HG02840 (cell line): ENCODE measurements around the gene AHCYL1.
"Not testable (repeated sequence)": the region's sequence is repeated elsewhere in the genome, so short reads cannot be mapped to it uniquely, and the experiment has no call there.

ENCODE experiments used
- ATAC-seq: cut with Tn5 transposase; IDR thresholded peaks from one replicate; pipeline ENCODE4 v1.9.1; 2021; ENCODE audit warnings: mild to moderate bottlenecking, moderate library complexity, moderate number of reproducible peaks; ENCODE audit not compliant: unreplicated experiment, low FRiP score

The AHCYL1 gene

DNA sequence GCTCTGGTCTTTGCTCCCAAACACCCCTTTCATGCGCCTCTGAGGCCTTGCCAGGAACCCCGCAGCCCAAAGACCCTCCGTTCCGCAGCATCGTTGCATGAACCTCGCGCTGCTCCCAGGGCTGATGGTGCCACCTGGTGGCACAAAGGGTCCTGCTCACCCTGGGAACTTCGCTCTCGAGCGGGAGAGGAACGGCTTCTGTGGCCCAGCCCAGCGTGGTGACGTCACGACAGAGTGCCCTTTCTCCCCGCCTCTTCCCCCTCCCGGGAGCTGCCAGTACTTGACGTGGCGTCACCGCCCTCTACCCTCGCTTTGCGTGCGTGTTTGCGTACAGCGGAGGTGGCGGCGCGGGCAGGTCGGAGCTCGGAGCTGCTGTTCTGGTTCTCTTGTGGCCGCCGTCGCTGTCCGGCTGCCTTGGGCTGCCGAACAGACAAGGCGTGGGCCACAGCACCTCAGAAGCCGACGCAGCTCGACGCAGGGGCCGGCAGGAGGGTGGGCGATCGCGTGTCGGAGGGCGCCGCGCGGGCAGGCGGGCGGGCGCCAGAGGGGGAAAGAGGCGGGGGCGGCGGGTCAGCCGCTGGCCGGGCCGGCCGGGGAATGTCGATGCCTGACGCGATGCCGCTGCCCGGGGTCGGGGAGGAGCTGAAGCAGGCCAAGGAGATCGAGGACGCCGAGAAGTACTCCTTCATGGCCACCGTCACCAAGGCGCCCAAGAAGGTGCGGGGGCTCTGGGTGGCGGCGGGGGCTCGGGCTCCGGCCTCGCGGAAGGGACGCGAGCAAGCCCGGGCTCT is at the start of gene AHCYL1:
Gene AHCYL1, plus strand, starts transcription at position 310 of the 791 bp plus-strand sequence. Its CDS starts 288 bp downstream, at position 598.
- peak; percentile 94 for ATAC-seq

DNA sequence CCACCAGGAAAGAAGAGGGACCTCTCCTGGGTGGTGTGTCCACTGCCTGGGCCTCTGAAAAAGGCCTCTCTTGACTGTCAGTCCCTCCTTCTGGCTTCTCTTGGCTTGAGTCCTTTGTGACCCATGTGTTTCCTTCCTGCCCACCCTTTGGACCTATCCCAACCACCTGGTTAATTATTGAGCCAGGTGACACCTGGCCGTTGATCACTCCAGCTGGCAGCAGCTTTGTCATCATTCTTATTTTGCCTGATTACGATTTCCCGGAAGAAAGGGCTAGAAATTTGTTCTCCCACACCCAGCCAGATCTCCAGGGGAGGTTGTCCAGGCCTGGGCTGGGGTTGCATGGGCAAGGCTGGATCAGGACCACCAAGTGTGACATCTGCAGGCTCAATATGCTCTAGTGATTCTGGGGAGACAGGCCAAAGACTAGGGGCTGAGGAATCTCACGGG is 49.1 kb upstream of the AHCYL1 start:
- ATAC-seq = no peak

DNA sequence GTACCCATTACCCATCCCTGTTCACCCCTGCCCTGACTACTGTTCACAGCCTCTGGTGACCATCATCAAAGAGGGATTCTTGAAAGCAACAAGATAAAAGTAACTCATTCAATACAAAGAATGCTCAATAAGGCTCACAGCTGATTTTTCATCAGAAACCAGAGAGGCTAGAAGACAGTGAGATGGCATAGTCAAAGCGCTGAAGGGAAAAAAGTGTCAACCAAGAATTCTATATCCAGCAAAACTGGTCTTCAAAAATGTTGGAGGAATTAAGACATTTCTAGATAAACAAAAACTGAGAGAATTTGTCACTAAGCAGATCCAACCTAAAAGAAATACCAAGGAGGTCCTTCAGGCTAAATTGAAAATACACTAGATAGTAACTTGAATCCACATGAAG is 46.8 kb upstream of the AHCYL1 start:
- no peak for ATAC-seq

GRCh38 chr1:109938556-109938955 is 46.0 kb upstream of the AHCYL1 start:
- no peak for ATAC-seq

DNA sequence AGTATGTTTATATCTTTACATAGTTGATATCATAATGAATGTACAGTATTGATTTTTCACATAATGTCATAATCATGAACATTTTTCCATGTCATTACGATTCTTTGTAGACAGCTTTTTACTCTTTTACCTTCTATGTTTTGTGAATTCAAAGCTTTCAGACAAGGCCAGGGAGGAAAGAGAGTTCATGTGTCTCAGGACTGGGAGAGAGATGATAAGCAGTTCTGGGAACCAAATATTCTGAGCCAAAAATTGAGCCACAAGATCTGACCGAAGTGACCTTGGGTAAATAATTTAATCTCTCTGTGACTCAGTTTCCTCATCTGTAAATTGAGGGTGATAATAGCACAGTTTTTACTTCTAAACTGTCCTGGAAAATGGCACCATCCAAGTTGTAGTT is 42.1 kb upstream of the AHCYL1 start:
- ATAC-seq = no peak

GRCh38 chr1:109944541-109944940 is 40.0 kb upstream of the AHCYL1 start:
- ATAC-seq = no peak

DNA sequence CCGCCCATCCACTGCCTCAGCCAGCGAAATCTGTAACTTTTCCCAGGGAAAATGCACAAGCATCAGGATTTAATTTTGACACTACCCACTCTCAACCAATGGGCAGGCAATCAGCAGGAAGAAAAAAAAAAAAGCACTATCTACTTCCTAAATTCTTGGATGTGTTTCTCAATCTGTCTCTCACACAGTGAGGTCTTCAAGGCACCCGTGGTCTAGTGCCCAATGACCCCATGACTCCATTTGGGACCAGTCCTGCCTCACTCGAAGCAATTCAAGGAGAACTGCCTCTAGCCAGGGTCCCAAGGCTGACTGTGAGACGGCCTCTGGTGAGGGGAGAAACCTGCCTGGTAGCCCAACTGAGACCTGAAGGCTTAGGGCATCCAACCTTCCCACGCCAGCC is 38.1 kb upstream of the AHCYL1 start:
- no peak for ATAC-seq

- ATAC-seq = no peak
These were observed 36.8 kb upstream of the AHCYL1 start for GRCh38 chr1:109947582-109948284.

GRCh38 chr1:109948285-109948630 is 36.3 kb upstream of the AHCYL1 start:
- ATAC-seq = no peak

DNA sequence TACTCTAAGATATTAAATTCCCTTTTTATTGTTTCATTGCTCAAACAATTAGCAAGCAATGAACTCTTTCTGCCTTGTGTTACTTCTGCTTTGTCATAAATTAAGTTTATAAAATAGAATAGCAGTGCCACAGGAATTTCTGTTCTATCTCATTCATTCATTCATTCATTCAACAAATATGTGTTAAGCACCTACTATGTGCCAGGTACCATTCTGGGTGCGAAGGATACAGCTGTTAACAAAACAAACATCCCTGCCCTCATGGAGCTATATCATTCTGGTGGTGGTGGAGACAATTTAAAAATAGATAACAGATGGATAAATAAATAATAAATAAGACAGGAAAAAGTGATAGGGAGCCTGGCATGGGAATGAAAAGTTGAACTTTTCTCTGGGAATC is 34.5 kb upstream of the AHCYL1 start:
- no peak for ATAC-seq

DNA sequence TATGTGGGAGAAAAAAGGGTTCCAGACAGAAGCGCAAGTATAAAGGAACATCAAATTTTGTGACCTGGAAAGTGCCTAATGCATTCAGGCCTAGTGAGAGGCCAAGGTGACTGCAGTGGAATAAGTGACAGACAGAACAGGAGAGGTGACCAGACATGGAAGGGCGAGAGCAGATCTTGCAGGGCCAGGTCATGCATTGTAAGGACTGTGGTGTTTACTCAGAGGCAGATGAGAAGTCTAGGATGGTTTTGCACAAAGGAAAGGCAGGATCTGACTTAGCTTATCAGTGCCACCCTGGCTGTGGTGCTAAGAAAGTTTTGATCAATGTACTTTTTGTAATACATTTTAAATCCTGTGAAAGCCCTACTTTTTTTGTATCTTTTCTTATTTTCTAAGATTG is 34.1 kb upstream of the AHCYL1 start:
- ATAC-seq = no peak

GRCh38 chr1:109951501-109951900 is 33.1 kb upstream of the AHCYL1 start:
- ATAC-seq = not testable (repeated sequence)

- no peak for ATAC-seq
These were observed 30.5 kb upstream of the AHCYL1 start for GRCh38 chr1:109954041-109954512.

GRCh38 chr1:109959632-109959973 is 25.0 kb upstream of the AHCYL1 start:
- no peak for ATAC-seq

- no peak for ATAC-seq
These were observed 24.4 kb upstream of the AHCYL1 start for GRCh38 chr1:109959974-109960744.

DNA sequence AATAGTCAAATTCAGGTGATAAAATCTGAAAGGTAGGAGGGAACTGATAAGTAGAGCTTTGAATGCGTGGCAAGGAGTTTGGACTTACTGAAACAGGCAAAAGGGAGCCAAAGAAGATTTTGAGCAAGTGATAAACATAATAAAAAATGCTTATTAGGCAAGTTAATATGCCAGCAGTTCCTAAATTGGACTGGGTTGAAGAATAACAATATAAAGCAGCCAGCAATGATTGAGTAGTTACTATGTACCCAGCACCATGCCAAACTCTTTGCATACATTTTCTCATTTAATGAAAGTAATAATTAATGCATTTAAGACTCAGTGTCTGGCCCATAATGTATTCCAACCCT is 23.8 kb upstream of the AHCYL1 start:
- ATAC-seq = no peak

DNA sequence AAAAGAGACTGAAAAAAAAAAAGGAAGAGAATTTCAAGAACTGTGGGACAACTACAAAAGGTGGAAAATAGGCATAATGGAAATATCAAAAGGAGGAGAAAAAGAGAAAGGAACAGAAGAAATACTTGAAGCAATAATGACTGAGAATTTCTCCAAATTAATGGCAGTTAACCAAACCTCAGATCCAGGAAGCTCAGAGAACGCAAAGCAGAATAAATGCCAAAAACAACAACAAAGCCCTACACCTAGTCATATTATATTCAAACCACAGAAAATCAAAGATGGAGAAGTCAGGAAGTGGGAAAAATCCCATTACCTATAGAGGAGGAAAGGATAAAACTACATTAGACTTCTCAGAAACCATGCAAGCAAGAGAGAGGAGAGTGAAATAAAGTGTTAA is 20.7 kb upstream of the AHCYL1 start:
- ATAC-seq = no peak

DNA sequence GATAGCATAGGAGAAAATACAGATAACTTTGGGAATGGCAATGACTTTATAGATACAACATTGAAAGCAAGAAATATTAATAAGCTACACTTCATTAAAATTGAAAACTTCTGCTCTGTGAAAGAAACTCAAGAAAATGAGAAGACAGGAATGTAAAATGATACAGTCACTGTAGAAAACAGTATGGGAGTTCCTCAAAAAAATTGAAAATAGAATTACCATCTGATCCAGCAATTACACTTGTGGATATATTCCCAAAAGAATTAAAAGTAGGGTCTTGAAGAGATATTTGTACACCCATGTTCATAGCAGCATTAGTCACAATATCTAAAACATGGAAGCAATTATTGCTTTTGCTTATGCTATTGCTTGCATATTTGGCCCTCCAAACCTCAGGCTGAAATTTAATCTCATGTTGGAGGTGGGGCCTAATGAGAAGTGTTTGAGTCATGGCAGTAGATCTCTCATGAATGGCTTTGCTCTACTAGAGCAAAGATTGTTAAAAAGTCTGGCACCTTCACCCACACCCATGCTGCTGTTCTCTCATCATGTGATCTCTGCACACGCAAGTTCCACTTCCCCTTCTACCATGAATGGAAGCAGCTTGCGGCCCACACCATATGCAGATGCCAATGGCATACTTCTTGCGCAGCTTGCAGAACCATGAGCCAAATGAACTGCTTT is 15.3 kb upstream of the AHCYL1 start:
- no peak for ATAC-seq

GRCh38 chr1:109969907-109970306 is 14.7 kb upstream of the AHCYL1 start:
- no peak for ATAC-seq

DNA sequence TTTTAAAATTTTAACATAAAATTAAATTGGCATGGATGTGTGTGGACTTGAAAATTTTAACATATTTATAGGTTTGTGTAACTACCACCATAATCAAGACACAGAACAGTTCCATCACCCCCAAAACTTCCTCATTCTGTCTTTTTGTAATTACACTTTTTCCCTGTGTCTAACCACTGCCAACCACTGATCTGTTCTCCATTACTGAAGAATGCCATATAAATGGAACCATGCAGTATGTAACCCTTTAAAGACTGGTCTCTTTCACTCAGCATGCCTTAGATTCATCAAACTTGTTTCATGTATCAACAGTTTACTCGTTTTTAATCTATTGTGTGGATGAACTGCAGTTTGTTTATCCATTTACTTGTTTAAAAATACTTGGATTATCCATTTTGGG is 13.0 kb upstream of the AHCYL1 start:
- ATAC-seq = no peak

- ATAC-seq = no peak
These were observed 10.4 kb upstream of the AHCYL1 start for GRCh38 chr1:109974191-109974590.
